Measurements from ENCODE around the gene TMEM134.

DNA sequence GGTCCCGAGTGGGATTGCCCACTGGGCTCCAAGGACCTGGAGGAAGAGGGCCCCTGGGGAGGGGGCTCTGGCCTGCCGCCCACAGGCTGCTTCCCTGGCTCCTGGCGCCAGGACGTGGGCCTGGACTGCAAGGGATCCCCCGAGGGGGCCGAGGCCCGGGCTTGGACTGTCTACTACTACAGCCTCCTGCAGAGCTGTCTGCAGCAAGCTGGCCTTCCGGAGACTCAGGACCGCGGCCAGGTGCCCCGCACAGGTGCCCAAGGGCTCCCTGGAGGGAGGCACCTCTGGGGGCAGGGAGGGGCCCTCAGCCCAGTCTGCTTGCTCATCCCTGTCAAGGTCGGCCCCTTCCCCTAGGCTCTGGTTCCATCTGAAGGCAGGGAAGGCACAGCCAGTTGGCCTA lies 51.6 kb downstream of the TMEM134 start:
- no peak for TF ChIP-seq CTCF (IDR thresholded peaks at IDR 0.05; ENCODE audit: low read depth, low read length, missing input control)
- no peak for TF ChIP-seq GABPA (IDR thresholded peaks at IDR 0.05 in 1 of 2, conservative IDR thresholded peaks at IDR 0.05 in 1 of 2)
- TF ChIP-seq NR2F2 (IDR thresholded peaks at IDR 0.05), result no peak
- no peak for TF ChIP-seq YY1 (IDR thresholded peaks at IDR 0.05)
- no peak for TF ChIP-seq RXRA (IDR thresholded peaks at IDR 0.05)
